ENCODE measurements around the gene SRPRB.

GRCh38 chr3:133758964-133759739 lies 46.5 kb upstream of the SRPRB start:
- TF ChIP-seq CTCF (IDR thresholded peaks at IDR 0.05) (no peak), SIN3A (IDR thresholded peaks at IDR 0.05; ENCODE audit: borderline replicate concordance, insufficient read depth, low read depth, low read length) (no peak), POLR2AphosphoS5 (IDR thresholded peaks at IDR 0.05; ENCODE audit: low read depth, low read length) (no peak), TCF7L2 (IDR thresholded peaks at IDR 0.05; ENCODE audit: low read depth, low read length) (no peak)
- TF ChIP-seq, protein P1, sequence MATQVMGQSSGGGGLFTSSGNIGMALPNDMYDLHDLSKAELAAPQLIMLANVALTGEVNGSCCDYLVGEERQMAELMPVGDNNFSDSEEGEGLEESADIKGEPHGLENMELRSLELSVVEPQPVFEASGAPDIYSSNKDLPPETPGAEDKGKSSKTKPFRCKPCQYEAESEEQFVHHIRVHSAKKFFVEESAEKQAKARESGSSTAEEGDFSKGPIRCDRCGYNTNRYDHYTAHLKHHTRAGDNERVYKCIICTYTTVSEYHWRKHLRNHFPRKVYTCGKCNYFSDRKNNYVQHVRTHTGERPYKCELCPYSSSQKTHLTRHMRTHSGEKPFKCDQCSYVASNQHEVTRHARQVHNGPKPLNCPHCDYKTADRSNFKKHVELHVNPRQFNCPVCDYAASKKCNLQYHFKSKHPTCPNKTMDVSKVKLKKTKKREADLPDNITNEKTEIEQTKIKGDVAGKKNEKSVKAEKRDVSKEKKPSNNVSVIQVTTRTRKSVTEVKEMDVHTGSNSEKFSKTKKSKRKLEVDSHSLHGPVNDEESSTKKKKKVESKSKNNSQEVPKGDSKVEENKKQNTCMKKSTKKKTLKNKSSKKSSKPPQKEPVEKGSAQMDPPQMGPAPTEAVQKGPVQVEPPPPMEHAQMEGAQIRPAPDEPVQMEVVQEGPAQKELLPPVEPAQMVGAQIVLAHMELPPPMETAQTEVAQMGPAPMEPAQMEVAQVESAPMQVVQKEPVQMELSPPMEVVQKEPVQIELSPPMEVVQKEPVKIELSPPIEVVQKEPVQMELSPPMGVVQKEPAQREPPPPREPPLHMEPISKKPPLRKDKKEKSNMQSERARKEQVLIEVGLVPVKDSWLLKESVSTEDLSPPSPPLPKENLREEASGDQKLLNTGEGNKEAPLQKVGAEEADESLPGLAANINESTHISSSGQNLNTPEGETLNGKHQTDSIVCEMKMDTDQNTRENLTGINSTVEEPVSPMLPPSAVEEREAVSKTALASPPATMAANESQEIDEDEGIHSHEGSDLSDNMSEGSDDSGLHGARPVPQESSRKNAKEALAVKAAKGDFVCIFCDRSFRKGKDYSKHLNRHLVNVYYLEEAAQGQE (IDR thresholded peaks at IDR 0.05; ENCODE audit: insufficient read depth in 1 of 2, low read depth in 2 of 2, low read length in 1 of 2), result no peak

Data from Panc1 (cell line).